Activated T-cell treated with anti-CD3 and anti-CD28 coated beads for 1 hour (primary cell): ENCODE data around the gene MRPL40.
"Not testable (repeated sequence)": the region's sequence is repeated elsewhere in the genome, so short reads cannot be mapped to it uniquely, and the experiment has no call there.

ENCODE experiments used
- DNase-seq: peaks from one replicate; pipeline ENCODE4 v3.0.0-alpha.2; 2020; ENCODE audit warnings: low read depth

Gene MRPL40

DNA sequence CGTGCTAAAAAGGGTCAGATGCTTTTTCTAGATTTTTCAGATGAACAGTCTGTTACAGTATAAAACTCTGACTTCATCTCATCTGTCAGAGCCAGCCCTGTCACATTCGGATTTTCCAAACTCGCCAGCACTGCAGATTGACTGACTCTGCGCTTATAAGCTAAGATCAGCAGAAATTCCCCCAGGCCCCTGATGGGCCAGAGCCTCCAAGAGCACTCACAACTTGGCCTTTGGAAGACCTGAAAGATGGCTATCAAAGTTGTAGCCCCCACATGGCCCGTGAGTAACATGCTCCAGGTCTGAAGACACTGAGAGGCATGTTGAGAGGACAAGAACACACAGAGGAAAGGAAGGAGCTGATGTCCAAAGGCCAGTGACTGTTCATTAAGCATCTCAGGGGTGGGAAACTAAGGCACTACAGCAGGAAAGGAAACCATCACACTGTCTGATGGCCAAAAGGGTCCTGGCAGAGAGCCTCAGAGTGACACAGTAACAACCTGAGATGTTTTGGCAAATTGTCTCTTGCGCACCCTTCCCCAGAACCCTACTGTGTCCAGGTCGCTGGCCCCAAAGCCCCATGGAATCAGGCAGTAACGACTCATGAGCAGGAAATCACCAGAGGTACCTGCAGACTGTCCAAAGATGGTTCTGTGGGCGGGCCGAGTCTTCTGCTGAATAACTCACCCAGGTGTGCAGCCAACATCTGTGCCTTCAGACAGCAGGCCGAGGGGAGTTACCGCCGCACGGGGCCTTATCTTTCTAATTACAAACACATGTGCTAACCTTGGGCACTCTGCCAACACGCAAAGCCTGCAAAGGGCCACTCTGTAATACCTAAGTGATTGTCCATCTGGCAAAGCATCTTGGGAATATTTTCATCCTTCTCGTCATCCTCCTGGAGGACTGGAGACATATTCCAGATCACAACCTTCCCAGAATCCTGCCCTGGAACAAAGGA lies 24.4 kb upstream of the MRPL40 start:
- DNase-seq, result no peak

DNA sequence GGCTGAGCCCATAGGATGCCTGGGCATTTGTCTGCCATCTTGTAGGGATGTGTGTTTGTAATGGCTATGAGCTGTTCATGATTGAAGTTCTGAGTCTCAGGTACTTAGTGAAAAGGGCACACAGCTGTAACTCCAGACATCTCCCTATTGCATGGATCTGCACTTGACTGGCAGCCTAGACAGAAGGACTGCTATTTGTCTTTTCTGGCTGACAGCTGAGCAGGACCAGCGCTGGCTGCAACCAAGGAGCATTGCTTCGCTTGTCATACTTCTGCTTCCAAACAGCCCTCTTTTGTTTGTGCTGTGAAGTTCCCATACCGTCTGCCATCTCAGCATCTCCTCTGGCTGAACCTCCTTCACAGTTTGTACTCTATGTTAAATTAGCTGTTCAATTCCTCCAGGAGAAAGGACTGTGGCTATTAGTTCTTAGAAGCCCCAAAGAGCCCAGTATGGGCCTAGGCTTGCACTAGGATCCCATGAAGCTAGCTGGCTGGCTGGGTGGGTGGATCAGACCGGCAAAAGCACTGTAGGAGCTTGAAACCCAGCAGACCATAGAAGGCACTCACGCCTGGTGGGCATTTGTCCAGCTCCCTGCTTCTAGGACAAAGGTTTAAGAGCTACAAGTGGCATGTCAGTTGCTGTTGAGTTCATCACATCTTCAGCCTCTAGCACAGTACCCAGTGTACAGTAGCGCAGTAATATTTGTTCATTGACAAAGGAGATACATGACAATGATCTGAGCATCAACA lies 21.2 kb upstream of the MRPL40 start:
- DNase-seq, result no peak

DNA sequence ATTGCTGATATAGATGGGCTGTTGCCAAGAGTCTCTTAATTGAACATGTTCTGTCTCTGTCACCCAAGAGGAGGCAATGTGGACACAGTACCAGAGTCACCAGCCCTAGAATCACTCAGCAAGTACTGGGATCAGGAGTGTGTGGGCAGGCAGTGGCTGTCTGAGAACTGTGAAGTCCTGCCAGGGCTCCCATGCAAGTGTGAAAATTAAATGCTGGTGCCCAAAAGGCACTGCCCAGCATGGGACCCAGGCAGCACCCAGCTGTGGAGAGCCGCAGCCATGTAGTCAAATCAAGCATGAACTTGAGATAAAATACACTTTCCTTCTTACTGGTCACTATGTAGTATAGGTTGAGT lies 20.7 kb upstream of the MRPL40 start:
- DNase-seq, result no peak

DNA sequence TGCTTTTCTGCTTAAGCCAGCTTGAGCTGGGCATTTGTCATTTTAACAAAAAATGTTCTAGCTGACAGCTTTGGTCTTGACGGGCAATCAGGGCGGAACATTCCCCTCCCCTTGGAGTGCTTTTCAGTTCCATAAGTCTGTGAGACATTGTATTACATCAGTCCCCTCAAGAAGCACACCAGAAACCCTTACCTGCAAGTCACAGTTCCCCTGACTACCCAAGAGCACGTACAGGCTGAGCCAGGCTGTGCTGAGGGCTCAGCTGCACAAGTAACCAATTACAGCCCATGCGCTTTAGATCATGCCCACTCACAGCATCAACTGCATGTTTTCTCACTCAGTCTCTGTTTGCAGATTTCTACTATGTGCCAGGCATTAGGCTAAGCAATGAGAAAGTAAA lies 19.9 kb upstream of the MRPL40 start:
- no peak for DNase-seq

DNA sequence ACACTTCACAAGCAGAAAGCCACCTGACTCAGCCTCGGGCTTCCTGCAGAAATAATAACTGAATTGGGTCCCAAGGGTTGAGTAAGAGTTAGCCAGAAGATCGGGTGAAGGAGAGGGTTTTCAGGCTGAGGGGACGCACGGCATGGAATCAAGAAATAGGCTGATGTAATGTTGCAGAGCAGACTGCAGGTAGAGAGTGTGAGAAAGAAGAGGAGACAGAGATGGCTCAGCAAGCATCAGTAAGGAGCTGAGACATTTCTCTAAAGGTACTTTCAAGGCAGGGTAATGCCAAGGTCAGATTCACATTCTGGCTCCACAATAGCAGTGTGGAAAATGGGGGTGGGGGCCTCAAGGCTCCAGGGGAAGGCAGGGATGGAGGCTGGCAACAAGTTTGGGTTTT lies 19.4 kb upstream of the MRPL40 start:
- DNase-seq, result no peak

DNA sequence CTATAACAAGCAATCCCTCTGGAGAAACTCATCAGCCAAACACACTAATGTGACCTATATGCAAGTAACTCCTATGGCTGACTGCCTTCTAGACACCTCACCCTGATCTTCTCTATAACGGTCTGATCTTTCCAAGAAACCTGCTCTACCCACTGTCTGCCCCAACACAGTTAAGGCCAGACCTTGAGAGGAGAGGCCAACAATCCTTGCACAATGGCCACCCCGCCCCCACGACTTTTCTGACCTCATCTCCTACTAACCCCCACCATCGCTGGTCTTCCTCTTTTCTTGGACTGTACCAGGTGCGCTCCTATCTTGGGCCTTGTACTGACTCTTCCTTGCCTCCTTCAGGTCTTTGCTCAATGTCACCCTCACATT lies 13.3 kb upstream of the MRPL40 start:
- no peak for DNase-seq

DNA sequence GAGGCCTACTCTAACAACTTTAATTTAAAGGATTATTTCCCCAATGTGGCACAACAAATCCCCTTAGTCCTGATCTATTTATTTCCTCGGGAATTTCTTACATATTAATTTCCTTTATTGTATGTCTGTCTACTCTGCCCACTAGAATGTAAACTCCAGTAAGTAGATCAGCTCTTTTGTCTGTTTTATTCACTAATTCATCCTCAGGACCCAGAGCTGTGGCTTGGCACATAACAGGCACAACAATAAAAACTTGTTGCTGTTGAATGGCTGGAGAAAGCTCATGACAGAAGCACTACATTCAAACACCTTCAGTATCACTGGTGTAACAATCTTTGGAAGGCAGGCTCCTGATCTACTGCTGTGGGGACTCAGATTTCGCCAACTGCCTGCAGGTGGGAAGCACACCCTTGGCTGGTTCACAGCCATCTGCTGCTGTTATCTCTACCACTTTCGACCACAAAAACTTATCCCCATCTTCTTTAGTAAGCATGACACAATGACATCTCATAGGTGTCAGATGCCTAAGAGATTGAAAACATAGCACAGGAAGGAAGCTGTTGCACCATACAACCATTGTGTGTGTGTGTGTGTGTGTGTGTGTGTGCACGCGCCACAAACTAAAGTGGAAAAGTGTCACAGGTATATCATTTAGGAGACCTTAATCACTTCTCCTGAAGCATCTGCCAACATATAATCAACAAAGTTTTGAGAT lies 12.7 kb upstream of the MRPL40 start:
- no peak for DNase-seq

DNA sequence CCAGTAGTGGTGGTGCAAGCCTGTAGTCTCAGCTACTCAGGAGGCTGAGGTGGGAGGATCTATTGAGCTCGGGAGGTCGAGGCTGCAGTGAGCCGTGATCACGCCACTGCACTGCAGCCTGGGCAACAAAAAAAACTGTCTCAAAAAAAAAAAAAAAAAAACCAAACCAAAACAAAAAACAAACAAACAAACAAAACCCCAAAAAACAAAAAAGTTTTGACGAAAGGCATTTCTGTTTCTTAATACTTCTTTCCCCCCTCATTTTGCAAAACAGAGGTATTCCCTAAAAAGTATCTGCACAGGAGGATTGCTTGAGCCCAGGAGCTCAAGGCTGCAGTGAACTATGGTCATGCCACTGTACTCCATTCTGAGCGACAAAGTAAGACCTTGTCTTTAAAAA lies 12.0 kb upstream of the MRPL40 start:
- no peak for DNase-seq

DNA sequence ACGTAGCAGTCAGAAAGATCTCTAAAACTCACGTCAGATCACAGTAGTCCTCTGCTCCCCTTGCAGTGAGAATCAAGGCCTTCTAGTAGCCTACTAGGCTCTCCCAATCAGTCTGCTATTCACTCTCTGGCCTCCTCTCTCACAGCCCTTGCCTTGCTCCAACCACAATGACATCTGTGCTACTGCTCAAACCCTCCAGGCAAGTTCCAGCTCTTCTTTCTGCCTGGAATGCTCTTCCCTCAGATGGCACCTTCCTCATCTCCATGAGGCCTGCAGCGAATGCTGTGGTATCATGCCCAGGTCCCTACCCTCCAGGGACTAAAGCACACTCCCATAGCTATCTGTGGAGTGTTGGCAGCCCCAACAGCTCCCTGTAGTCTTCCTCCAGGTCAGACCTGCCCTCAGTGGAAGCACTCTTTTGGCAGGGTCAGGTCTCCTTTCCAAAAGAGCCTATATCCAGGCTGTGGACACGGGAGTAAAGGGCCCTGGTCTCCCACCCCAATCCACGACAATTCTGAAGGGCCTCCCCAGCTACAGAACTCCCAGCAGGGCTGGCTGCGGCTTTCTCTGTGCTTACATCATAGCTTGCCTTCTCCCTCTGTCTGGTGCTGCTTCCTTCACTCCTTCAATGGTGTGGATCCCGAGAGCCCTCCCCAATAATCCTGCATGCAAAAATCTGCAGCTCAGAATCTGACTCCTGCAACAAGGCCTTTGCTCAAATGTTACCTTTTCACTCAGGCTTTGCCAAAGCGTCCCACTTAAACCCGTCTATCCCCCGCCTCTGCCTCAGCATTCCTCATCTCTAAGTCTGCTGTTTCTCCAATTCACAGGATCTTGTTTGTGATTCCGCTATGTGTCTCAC lies 9.7 kb upstream of the MRPL40 start:
- DNase-seq, result no peak

DNA sequence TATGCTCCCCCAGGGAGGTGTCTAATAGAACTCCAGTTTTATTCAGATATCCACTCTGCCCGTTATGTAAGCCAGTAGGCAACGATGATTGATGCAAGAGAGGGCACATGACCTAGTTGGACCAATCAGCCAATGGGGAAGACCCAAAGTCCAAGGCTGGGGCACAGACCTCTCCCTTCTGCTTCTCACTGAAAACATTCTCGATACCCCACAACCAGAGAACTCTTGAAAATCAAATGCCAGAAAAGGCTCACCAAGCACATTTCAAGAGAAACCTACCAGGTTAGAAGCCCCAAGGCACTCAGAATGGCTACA lies 8.2 kb upstream of the MRPL40 start:
- no peak for DNase-seq

DNA sequence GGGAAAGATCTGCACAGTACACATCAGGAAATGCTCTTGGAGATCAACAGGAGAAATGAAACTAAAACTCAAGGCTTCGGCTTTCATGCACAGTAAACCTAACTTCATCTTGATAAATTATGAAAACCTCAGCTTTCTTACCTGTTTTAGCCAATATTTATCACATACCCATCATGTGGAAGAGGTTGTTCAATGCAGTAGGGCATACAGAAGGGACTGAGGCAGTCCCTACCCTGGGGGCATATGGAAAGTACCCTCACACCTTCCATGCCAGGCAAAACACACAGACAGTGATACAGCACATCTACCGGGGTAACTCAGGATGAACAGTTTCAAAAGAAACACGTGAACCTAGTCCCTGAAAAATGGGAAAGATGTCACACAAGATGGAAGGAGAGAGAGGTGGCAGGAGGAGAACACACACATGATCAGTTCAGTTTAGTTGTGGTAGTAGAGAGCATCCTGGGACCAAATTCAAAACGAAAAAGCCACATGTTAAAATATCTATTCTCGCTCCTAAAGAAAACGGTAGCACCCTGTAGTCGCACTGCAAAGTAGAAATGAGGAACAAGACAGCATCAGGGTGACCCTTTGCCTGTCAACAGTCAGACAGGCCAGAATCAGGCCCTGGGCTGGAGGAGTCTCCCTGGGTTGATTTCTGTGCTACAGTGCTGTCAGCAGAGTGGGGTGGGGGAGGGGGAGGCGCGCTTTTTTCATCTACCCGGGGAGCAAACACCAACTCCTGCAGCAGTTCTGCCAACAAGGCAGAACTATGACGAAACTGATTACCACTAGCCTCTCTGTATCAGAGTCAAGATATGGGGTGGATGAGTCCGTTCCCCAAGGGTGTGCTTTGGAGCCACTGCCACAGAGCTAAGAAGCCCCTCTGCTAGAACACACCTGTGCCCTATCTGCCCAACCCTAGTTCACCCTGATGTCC lies 2.1 kb upstream of the MRPL40 start:
- DNase-seq, result peak; percentile 22

DNA sequence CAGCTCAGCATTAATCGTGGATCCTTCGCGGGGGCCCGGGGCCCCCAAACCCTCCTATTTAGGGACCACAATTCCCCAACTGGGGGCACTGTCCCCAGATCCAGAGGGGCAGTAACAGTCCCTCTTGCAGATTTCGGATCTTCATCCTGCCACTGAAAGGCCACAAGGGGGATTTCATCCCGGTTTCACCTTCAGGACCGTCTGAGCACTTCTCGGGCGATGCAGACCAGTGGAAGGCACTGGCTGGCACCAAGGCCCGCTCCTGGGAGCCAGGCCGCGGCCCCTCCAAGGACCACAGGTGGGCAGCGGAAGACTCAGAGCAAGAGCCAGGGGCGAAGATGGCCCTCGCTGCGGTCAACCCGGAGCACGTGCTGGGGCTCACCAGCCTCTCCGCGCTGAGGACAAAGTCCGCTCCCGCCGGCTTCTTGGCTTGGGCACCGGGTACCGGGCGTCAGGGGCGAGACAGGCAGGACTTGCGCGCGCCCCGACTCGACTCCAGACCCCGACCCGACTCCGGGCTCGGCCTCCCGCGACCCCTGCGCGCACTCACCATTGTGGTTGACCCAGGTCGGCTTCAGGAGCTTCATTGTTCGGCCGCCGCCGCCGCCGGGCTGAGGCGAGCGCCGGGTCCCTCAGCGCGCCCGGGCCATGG lies 1.3 kb upstream of the MRPL40 start:
- no peak for DNase-seq

DNA sequence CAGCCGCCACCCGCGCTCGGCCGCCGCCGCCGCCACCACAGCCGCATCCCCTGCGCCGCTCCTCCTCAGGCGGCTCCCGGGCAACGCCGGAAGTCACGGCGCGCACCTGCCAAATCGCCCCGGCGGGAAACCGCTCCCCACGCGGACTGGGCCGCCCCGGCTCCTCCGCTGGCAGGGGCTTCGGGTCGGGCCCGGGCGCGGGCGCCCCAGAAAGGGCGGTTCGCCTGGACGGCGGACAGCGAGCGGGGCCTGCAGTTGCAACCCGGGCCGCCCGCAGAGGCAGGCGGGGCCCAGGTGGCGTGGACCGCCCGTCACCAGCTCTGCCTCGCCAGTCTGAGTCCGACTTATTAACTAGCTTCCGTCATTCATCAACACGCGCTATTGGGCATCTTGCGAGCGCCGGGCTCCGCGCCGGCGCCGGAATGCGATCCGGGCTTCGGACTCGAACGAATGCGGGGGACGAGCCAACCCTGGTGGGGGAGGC lies 654 bp upstream of the MRPL40 start, which contains the start of gene HIRA:
HIRA (minus strand) TSS at position 85 of the 484 bp plus-strand sequence. CDS start 257 bp downstream, outside the sequence.
- DNase-seq, result peak; percentile 79

DNA sequence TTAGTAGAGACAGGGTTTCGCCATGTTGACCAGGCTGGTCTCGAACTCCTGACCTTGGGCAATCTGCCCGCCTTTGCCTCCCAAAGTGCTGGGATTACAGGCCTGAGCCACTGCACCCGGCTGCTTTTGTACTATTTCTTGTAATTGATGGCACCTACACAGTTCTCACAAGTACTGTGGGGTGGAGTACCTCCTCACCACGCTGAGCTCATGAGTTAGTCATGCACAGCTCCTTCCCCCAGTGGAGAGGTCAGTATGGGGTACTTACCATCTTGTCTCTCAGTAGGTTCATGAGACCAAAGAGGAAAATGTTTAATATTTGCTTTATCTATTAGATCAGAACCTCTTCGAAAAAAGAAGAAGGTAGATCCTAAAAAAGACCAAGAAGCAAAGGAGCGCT lies 2.1 kb downstream of the MRPL40 start:
- no peak for DNase-seq

DNA sequence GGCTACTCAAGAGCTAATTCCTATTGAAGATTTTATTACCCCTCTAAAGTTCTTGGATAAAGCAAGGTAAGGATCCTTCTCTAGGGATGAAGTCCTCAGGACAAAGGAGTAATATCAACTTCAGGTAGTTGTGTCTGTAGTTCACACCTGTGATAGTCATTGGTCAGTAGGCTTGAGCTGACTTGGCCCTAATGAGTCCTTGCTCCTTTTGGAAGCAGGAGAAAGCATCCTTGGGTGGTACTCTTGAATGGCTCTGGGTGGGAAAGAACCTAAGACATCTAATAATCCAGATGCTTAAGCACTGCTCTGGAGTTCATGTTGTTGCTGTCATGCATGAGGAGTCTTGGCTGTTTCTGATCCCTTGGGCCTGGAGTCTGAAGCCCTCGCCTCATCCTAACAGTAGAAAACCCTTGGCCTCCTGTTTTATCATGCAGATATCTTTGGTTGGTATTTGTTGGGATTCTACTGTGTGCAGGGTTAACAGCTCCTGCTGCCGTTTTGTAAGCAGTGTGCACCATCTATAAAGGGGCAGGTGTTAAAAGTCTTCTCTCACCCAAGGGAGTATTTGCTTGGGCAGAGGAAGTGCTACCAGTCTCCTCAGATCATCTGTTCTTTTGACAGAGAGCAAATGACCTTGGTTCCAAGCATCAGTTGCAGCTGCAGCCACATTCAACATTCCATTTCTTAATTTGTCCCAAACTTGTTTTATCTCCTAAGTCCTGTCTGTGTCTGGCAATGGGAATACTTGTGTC lies 2.7 kb downstream of the MRPL40 start:
- no peak for DNase-seq

DNA sequence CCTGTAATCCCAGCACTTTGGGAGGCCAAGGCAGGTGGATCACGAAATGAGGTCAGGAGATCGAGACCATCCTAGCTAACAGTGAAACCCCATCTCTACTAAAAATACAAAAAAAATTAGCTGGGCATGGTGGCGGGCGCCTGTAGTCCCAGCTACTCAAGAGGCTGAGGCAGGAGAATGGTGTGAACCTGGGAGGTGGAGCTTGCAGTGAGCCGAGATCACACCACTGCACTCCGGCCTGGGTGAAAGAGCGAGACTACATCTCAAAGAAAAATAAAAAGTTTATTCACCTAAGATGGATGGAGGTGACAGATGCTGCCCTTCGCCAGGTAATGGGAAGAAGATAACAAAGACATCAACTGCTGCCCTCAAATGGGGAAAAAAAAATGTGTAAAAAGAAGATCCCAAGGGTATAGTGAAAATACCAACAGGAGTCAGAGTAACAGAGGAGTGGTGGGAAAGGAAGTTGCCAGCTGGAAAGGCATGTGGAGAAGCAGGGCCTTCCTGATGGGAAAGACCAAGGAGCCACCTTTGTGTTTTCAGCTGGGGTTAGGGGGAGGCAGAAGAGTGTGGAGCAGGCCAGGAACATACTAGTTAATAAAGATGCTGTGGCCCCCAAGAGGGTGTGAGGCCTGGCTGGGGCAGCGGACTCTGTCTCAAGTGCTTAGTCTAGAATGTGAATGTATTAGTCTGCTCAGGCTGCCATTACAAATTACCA lies 4.3 kb downstream of the MRPL40 start:
- DNase-seq, result not testable (repeated sequence)

DNA sequence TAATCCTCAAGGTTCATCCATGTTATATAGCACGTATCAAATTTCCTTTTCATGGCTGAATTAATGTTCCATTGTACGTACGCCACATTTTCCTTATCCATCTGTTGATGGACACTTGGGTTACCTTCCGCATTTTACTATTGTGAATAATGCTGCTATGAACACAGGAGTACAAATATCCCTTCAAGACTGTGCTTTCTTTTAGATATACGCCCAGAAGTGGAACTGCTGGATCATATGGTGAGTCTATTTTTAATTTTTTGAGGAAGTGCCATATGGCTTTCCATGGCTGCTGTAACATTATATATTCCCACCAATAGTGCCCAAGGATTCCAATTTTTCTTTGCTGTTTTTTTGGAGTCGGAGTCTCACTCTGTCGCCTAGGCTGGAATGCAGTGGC lies 6.0 kb downstream of the MRPL40 start:
- no peak for DNase-seq

DNA sequence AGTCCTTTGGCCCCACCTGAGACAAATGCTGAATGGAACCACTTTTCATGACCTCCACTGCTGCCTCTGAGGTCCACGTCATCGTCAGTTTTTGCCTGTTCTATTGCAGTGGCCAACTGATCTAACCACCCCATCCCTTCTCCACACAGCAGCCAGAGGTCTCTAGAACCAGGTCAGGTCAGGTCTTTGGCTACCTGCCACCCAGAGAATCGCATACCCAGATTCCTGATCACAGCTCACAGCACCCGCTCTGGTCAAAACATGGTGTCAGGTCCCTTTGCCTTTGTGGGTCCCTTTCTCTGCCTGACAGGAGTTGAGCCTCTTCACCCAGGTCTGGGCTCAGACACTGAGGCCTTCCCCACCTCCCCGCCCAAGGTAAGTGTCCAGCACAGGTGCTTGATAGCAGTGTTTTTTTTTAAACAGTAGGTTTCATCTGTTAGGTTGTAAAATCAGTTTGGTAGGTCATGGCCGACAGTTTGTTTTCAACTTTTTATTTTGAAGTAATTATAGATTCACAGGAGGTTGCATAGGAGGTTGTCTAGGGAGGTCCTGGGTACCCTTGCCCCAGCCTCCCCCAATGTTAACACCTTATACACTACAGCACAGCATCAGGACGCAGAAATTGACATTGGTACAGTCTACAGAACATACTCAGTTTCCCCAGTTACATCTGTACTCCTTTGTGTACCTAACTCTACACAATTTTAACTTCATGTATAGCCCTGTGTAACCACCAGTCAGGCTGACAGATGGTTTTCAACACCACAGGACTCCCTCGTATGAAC lies 8.3 kb downstream of the MRPL40 start:
- DNase-seq, result no peak
